Psoas muscle (tissue), 8 donors: ENCODE measurements around the gene CYP4F3. TPM values are rescaled to one million over a fixed set of nuclear protein-coding genes. Genes with fewer than 3 reads are reported as not detected.
"Not testable (repeated sequence)": the region's sequence is repeated elsewhere in the genome, so short reads cannot be mapped to it uniquely, and the experiment has no call there.

Experiments used
- ATAC-seq, 4 donors: fragments of 200-7000 bp; cut with Tn5 transposase; one replicate each; pipeline ENCODE4 v1.9.1; 2020; ENCODE audit warnings: moderate library complexity in 3 of 4, mild to moderate bottlenecking in 2 of 4
- DNase-seq, 2 donors: peaks; one replicate each; pipeline ENCODE4 v3.0.0-alpha.2; 2020
- H3K27ac ChIP-seq: fragments of 200-600 bp; one replicate; pipeline ENCODE4 v1.8.0; 2022
- H3K27me3 ChIP-seq, 3 donors: fragments of 200-600 bp in 1 of 3; one replicate each; pipeline versions ENCODE4 v1.6.1 to v1.8.0; 2013 to 2022; ENCODE audit warnings: low read length in 2 of 3, mild to moderate bottlenecking in 2 of 3, moderate library complexity in 1 of 3; ENCODE audit not compliant: insufficient read depth in 3 of 3
- H3K36me3 ChIP-seq, 2 donors: fragments of 200-600 bp in 1 of 2; one replicate each; pipeline versions ENCODE4 v1.6.1 to v1.8.0; 2013 to 2022; ENCODE audit warnings: low read depth in 1 of 2, mild to moderate bottlenecking in 1 of 2, moderate library complexity in 1 of 2; ENCODE audit not compliant: insufficient read depth in 1 of 2
- H3K4me1 ChIP-seq: fragments of 200-600 bp; one replicate; pipeline ENCODE4 v1.8.0; 2022
- H3K4me3 ChIP-seq: fragments of 200-600 bp; one replicate; pipeline ENCODE4 v1.8.0; 2022; ENCODE audit warnings: mild to moderate bottlenecking
- H3K9me3 ChIP-seq: fragments of 200-600 bp; one replicate; pipeline ENCODE4 v1.8.0; 2022
- CTCF ChIP-seq: fragments of 200-600 bp; IDR thresholded peaks from one replicate; pipeline ENCODE4 v1.8.0; 2022; ENCODE audit warnings: antibody characterized with exemption
- WGBS, 3 donors: extraction: QIAGEN DNeasy Blood & Tissue Kit; methylation state at CpG; one replicate each; pipeline versions ENCODE4 v1.1.6 to v1.1.7; 2013; 5-methylcytosine and 5-hydroxymethylcytosine counted together
- intact Hi-C, 2 donors: fragments of 100-400 bp; cut with DNase I; formaldehyde crosslinking; loops; one replicate each; pipeline versions ENCODE4 v1.11.0 to v1.14.2; 2022
- polyA plus RNA-seq, 3 donors: library from polyadenylated mRNA; stranded (reverse); fragments of 200-250 nt; gene quantifications; one replicate each; pipeline ENCODE4 v1.2.3, GENCODE V29; 2013
- total RNA-seq, 4 donors: library from RNA; stranded (reverse); fragmentation: NEBNext Ultra II Directional in 2 of 4; extraction: Animal tissue kit (Norgen Biotek cat#: 25700) in 2 of 4; gene quantifications; one replicate each; pipeline versions ENCODE4 v1.2.1 to v1.2.4, GENCODE V29; 2021 to 2023
- donor health status: healthy with polysubstance abuse.
- donor health status: DM: no; HTN: no; CAD: no; lungs with moderate emphysema.
- donor health status: Bipolar disorder and iron deficiency.
- donor health status: healthy.
- donor health status: DM: yes; HTN: yes; CAD: no.
- donor health status: DM: no; HTN: no; CAD: no.
- donor health status: DM: no; HTN: no; CAD: no.
- donor health status: DM: yes; HTN: yes; CAD: no.

Gene CYP4F3
- total and polyA plus RNA-seq, 7 donors = 0.01 to 0.43 (median 0.04) TPM; not detected in 1

- H3K27me3 ChIP-seq = no peaks in the 10 kb centered on the region
- H3K4me3 ChIP-seq = no peak overlapping the region
- H3K27ac ChIP-seq = no peak overlapping the region
- 65 to 78% (median 66%) methylated on average over 3 of the region's 3 CpGs for WGBS, 3 donors
- ATAC-seq = no peak
- no peak for TF ChIP-seq CTCF
- H3K36me3 ChIP-seq = no peaks in the 10 kb centered on the region
- no peaks in the 10 kb centered on the region for H3K9me3 ChIP-seq
- intact Hi-C loops = no loop called here
- H3K4me1 ChIP-seq = no peaks in the 10 kb centered on the region
- no peak for DNase-seq
These were observed 2.7 kb downstream of the CYP4F3 start for GRCh38 chr19:15643387-15643786.

GRCh38 chr19:15644066-15644741, 3.5 kb downstream of the CYP4F3 start:
- Histone ChIP-seq H3K4me3 (no peak overlapping the region), H3K36me3 (no peaks in the 10 kb centered on the region), H3K4me1 (no peaks in the 10 kb centered on the region), H3K27me3 (no peaks in the 10 kb centered on the region), H3K27ac (no peak overlapping the region), H3K9me3 (no peaks in the 10 kb centered on the region)
- DNase-seq = no peak
- no peak for ATAC-seq
- 77 to 82% (median 80%) methylated on average over 3 of the region's 3 CpGs for WGBS, 3 donors
- TF ChIP-seq CTCF = no peak
- intact Hi-C loops = no loop called here

- Histone ChIP-seq H3K9me3 (no peaks in the 10 kb centered on the region), H3K4me1 (no peaks in the 10 kb centered on the region), H3K4me3 (no peak overlapping the region), H3K27ac (no peak overlapping the region), H3K36me3 (no peaks in the 10 kb centered on the region), H3K27me3 (no peaks in the 10 kb centered on the region)
- ATAC-seq (no peak), DNase-seq (no peak)
- intact Hi-C loops = no loop called here
- TF ChIP-seq CTCF = no peak
- 41 to 45% (median 42%) methylated on average over 3 of the region's 3 CpGs for WGBS, 3 donors
These were observed 4.1 kb downstream of the CYP4F3 start for GRCh38 chr19:15644816-15645215.

- Histone ChIP-seq H3K4me3 (no peak overlapping the region), H3K9me3 (no peaks in the 10 kb centered on the region), H3K36me3 (no peaks in the 10 kb centered on the region), H3K27me3 (peaks cover 0 to 4% (median 0%) of the 10 kb centered on the region in 3 donors), H3K27ac (no peak overlapping the region), H3K4me1 (no peaks in the 10 kb centered on the region)
- TF ChIP-seq CTCF = no peak
- WGBS, 3 donors = 63 to 77% (median 72%) methylated on average over 2 of the region's 2 CpGs
- DNase-seq (no peak), ATAC-seq (no peak)
- intact Hi-C loops = no loop called here
These were observed 8.8 kb downstream of the CYP4F3 start for GRCh38 chr19:15649526-15649925.

- DNase-seq, H3K27me3 ChIP-seq, intact Hi-C loops, H3K4me1 ChIP-seq, H3K36me3 ChIP-seq, H3K9me3 ChIP-seq, H3K4me3 ChIP-seq, ATAC-seq, H3K27ac ChIP-seq: not testable (repeated sequence)
These were observed 9.4 kb downstream of the CYP4F3 start for GRCh38 chr19:15650123-15650522.
